ENCODE measurements around the gene CCDC50.

Gene CCDC50

GRCh38 chr3:191290311-191291025, 38.7 kb upstream of the CCDC50 start:
- no peak overlapping the region for H3K27ac Mint-ChIP-seq
- H3K27me3 Mint-ChIP-seq (ENCODE audit: low read depth, poor library complexity): no peaks in the 10 kb centered on the region
- no peak for DNase-seq
- no peak for TF ChIP-seq CTCF (IDR thresholded peaks at IDR 0.05)
- no peaks in the 10 kb centered on the region for H3K4me1 Mint-ChIP-seq
- H3K4me3 Mint-ChIP-seq: no peak overlapping the region
- H3K9me3 Mint-ChIP-seq: no peaks in the 10 kb centered on the region
- no peaks in the 10 kb centered on the region for H3K36me3 Mint-ChIP-seq (ENCODE audit: low read depth)

DNA sequence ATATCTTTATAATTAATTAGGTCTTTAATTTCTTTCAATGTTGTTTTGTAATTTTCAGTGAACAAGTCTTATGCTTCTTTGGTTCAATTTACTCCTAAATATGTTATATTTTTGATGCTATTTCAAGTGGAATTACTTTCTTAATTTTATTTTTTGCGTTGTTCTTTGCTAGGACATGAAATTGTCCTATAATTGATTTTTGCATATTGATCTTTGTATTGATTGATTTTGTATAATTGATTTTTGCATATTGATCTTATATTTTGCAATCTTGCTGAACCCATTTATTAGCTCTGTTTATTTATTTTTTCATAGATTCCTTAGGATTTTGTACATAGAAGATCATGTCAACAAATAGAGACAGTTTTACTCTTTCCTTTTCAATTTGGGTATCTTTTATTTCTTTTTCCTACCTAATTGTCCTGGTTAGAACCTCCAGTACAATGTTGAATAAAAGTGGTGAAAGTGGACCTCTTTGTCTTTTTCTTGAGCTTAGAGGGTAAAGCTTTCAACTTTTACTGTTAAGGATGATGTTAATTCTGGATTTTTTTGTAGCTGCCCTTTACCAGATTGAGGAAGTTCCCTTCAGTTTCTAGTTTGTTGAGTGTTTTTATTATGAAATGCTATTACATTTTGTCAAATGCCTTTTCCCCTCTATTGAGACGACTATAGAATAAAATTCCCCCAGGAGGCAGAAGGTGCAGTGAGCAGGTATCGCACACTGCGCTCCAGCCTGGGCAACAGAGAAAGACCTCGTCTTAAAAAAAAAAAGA, 36.8 kb upstream of the CCDC50 start:
- no peaks in the 10 kb centered on the region for H3K4me1 Mint-ChIP-seq
- H3K27me3 Mint-ChIP-seq (ENCODE audit: low read depth, poor library complexity): no peaks in the 10 kb centered on the region
- no peaks in the 10 kb centered on the region for H3K9me3 Mint-ChIP-seq
- H3K36me3 Mint-ChIP-seq (ENCODE audit: low read depth): no peaks in the 10 kb centered on the region
- H3K4me3 Mint-ChIP-seq: no peak overlapping the region
- no peak overlapping the region for H3K27ac Mint-ChIP-seq
- no peak for DNase-seq
- no peak for TF ChIP-seq CTCF (IDR thresholded peaks at IDR 0.05)

DNA sequence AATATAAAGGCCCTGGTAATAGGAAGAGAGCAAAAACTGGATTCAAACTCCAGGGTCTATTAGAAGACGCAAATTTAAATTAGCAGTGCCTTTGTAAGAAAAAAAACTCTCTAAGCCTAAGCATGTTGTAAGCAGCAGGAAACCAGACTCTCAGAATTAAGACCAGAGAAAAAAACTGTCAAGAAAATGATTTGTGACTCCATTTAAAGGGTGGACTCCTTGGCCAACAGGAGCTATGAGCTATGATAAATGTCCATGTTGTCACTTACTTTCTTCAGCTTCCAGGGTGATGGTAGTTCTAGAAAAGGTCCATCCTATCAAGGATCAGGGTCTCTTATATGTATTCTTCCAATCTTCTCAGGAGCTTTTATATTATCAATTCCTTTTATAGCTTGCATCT, 34.9 kb upstream of the CCDC50 start:
- H3K27ac Mint-ChIP-seq: peak overlapping the region; percentile 46
- no peaks in the 10 kb centered on the region for H3K27me3 Mint-ChIP-seq (ENCODE audit: low read depth, poor library complexity)
- H3K4me1 Mint-ChIP-seq: peaks cover 9% of the 10 kb centered on the region
- TF ChIP-seq CTCF (IDR thresholded peaks at IDR 0.05): no peak
- H3K9me3 Mint-ChIP-seq: no peaks in the 10 kb centered on the region
- no peaks in the 10 kb centered on the region for H3K36me3 Mint-ChIP-seq (ENCODE audit: low read depth)
- DNase-seq: no peak
- no peak overlapping the region for H3K4me3 Mint-ChIP-seq

- TF ChIP-seq CTCF (IDR thresholded peaks at IDR 0.05): no peak
- peaks cover 19% of the 10 kb centered on the region for H3K4me1 Mint-ChIP-seq
- no peaks in the 10 kb centered on the region for H3K36me3 Mint-ChIP-seq (ENCODE audit: low read depth)
- H3K27me3 Mint-ChIP-seq (ENCODE audit: low read depth, poor library complexity): no peaks in the 10 kb centered on the region
- no peaks in the 10 kb centered on the region for H3K9me3 Mint-ChIP-seq
- H3K27ac Mint-ChIP-seq: no peak overlapping the region
- no peak for DNase-seq
- no peak overlapping the region for H3K4me3 Mint-ChIP-seq
Observed at GRCh38 chr3:191296041-191296541, 33.1 kb upstream of the CCDC50 start.

DNA sequence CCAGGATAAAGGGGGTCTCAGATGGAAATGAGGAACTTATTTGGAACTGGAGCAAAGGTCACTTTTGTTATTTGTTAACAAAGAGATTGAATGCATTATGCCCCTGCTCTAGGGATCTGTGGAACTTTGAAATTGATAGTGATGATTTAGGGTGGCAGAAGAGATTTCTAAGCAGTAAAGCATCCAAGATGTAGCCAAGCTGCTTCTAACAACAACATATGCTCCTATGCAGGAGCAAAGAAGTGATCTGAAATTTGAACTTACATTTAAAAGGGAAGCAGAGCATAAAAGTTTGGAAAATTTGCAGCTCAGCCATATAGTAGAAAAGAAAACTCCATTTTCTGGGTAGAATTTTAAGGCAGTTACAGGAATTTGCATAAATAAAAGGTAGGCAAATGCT, 30.3 kb upstream of the CCDC50 start:
- H3K4me1 Mint-ChIP-seq: peaks cover 39% of the 10 kb centered on the region
- no peaks in the 10 kb centered on the region for H3K36me3 Mint-ChIP-seq (ENCODE audit: low read depth)
- no peak for DNase-seq
- H3K27ac Mint-ChIP-seq: no peak overlapping the region
- no peak for TF ChIP-seq CTCF (IDR thresholded peaks at IDR 0.05)
- no peak overlapping the region for H3K4me3 Mint-ChIP-seq
- H3K27me3 Mint-ChIP-seq (ENCODE audit: low read depth, poor library complexity): no peaks in the 10 kb centered on the region
- H3K9me3 Mint-ChIP-seq: no peaks in the 10 kb centered on the region
